ENCODE results near the gene ESF1.

The ESF1 gene, protein sequence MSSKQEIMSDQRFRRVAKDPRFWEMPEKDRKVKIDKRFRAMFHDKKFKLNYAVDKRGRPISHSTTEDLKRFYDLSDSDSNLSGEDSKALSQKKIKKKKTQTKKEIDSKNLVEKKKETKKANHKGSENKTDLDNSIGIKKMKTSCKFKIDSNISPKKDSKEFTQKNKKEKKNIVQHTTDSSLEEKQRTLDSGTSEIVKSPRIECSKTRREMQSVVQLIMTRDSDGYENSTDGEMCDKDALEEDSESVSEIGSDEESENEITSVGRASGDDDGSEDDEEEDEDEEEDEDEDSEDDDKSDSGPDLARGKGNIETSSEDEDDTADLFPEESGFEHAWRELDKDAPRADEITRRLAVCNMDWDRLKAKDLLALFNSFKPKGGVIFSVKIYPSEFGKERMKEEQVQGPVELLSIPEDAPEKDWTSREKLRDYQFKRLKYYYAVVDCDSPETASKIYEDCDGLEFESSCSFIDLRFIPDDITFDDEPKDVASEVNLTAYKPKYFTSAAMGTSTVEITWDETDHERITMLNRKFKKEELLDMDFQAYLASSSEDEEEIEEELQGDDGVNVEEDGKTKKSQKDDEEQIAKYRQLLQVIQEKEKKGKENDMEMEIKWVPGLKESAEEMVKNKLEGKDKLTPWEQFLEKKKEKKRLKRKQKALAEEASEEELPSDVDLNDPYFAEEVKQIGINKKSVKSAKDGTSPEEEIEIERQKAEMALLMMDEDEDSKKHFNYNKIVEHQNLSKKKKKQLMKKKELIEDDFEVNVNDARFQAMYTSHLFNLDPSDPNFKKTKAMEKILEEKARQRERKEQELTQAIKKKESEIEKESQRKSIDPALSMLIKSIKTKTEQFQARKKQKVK

DNA sequence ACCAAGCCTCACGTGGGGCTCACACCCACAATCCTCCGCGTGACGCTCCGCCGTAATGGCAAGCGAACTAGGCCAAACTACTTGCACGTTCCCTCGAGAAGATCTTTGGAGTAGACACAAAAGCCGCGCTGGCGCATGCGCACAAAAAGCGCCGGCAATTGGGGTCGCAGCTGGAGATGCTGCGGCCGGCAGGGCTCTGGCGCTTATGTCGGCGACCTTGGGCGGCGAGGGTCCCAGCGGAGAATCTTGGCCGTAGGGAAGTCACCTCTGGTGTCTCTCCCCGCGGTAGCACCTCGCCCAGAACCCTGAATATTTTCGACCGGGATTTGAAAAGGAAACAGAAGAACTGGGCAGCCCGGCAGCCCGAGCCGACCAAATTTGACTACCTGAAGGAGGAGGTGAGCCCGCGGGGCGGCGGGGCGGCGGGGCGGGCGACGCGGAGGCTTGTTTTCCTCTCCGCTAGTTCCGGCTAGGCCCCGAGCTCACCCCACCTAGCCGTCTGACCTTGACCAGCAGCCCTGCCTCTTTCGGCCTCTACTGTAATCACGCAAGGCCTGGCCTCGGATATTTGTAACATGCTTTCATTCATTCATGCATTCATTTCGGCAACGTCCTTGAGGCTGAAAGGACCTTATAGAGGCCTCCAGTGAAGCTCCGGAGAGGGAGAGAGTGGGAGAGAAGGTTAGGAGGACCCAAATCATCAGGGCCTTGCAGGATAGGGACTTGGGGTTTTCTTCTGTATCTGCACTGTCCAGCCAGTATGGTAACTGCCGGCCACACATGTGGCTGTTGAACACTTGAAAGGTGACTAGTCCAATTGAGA is at the start of gene ESF1, which contains the start of gene NDUFAF5:
TSS of gene ESF1 (minus strand) at position 27 of the 823 bp plus-strand sequence. CDS start 1,779 bp downstream, outside the sequence.
TSS of gene NDUFAF5 (plus strand) at position 136 of the 823 bp plus-strand sequence. CDS start at position 177, 41 bp downstream.
- DNase-seq, result peak; percentile 94

DNA sequence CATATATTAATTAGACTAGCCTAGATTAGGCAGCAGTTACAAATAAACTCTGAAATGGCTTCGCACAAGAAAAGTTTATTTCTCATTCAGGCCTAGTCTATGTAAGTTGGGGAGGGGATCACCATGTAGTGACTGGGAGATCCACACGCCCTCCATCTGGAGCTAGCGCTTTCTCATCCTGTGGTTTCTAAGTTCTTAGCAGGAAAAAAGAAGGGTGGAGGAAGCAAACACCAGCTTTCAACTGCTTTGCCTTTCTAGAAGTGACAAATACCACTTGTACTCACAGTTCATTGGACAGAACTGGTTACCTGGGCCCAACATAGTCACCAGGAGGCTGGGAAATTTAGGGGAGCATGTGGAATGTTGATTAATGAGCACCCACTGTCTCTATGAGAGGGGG is 46.8 kb upstream of the ESF1 start:
- DNase-seq, result no peak

DNA sequence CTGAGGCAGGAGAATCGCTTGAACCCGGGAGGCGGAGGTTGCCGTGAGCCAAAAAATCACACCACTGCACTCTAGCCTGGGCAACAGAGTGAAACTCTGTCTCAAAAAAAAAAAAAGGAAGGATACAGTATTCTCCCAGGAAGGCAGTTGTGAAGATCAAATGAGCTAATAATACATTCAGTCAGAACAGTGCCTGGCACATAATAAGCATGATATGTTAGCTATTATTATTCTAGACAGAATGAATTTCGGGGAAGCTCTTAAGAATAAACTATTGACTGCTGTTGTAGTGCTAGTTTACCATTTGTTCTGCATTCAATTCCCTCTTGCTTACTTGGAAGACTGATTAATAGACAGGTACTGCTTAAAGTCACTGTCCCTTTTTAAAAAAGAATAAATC is 40.7 kb upstream of the ESF1 start:
- DNase-seq, result no peak

DNA sequence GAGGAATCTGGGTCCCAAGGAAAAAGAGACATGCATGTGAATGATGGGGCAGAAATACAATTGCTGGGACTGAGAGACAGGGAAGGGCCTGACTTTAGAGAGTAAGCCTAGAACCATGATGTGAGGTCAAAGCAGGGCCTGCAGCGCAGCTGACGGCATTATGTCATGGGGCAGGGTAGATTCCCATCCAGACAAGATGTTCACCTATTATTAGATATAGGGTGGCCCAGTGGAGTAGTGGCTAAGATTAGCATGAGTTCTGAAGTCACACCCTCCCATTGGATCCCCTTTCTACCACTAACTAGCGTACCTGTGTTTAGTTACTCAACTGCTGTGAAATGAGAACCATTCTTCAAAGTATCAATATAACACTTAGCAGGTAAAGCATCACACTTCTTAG is 39.7 kb upstream of the ESF1 start:
- no peak for DNase-seq

DNA sequence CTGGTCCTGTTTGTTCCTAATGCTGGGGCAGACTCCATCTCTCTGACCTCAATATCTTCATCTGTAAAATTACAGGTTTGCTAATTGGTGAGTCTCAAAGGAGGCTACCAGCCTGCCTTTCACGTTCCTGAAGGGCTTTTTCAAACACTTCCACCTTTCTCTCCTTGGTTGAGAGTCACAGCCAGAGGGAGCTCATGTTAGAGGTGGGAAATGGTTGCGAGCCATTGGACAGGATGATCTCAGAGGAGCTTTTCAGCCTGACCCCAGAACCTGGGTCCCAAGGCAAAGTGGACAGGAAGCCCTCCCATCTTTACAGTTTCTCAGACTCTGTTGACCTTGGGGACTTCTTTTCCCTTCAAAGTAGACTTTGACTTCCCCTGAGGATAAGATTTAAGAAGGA is 37.7 kb upstream of the ESF1 start:
- no peak for DNase-seq

DNA sequence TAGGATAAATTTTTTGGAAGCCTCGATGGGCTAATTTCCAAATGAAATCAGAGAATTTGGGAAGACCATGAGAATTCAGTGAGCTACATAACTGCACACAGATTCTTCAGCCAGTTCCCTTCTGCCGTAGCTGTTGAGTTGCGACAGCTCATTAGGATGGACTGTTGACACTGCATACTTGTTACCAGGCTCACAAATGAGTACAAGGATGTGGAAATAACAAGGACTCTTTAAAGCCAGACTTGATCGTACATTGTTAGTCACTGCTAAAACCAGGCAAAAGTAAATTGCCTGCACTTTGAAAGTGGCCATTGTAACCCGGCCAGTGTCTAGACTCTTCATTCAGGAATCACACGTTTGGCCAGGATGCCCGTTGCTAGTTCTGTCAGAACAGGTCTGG is 37.2 kb upstream of the ESF1 start:
- DNase-seq, result no peak

DNA sequence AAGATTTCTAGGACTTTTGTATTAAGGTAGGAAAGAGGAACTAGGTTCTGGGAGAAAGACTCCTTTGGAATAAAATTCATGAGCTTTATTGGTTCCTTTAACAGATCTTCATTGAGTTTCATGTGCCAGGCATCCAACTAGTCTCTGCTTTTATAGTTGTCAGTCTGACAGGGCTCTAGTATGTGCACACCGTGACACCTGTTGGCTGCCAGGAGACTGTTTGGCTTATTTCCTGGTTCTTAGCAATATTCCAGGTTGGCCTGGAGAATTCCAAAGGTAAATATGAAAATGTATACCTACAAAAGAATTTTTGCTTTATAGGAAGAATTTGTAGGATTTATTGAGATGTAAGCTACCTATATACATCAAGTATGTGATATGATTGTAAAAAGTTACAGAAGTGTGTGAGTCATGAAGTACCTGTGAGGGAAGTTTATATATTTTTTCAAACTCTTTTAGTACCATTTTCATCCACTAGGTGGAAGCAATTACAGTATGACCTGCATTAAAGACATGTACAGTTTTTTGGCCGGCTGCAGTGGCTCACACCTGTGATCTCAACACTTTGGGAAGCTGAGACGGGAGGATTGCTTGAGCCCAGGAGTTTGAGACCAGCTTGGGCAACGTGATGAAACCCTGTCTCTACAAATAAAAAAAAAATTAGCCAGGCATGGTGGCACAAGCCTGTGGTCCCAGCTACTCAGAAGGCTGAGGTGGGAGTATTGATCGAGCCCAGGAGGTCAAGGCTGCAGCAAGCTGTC is 35.3 kb upstream of the ESF1 start:
- DNase-seq, result no peak

DNA sequence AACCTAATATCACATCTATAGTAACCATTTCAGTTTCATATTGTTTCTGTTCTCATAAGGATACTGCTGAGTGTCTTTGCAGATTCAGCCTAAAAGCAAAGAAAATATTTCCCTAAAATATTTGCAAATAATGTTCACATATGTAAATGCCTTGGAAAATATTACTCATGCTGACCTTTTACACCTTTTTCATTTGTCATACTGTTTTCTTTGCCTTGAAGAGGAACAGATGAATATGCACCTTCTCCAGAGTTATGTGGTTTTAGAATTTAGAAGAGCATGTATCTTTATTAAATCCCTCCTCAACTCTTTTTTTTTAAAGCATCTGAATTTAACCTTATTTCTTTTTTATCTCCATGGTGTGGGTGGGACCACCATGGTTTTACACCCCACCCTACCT is 32.6 kb upstream of the ESF1 start:
- no peak for DNase-seq

DNA sequence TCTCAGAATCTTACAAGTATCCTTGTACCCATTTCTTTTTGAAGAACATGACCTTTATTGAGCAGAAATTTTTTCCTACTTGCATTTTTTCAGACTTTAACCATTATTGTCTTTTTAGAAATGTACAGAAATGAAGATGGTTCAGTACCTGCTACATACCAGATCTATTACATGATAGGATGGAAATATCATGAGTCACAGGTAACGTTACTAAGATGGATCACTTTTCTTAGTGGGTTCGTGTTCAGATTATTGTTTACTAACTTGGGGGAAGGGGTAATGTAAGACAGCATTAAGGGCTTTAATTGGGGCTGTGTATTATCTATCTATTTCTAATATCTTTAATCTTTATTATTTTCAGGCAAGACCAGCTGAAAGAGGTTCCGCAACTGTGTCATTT is 32.0 kb upstream of the ESF1 start:
- DNase-seq, result no peak

DNA sequence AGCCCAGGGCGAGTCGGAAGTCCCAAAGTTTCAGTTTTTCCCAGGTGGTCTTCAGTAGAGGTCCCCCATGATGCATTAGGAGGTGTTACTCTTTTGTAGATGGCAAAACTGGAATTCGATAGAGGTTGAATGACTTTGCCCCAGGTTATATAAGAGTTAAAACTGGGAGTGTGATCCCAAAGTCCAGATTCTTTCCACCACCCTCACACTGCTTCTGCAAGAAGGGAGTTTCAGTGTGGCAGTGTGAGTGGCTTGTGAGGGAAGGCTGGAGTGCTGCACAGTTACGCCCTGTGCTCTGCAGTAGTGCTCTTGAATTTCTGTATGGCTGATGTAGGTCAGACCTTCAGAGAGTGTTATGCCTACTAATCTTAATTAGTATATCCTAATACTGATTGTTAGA is 30.0 kb upstream of the ESF1 start:
- no peak for DNase-seq

DNA sequence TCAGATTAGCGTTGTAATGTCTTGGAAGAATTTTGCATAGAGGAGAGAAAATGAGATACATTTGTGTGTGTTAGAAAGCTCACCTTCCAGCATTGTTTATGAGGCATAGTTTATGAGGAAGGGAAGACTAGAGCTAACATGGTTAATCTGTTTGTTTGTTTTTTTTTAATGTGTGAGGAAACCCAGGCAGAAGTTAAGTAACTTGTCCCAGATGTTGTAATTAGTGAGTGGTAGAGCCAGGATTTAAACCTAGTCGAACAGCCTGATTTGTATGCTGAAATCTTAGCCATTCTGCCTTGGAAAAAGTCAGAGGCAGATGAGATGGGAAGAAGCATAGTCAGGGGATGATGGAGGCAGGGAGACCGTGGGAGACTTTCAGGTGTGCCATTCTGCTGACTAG is 29.2 kb upstream of the ESF1 start:
- DNase-seq, result no peak

DNA sequence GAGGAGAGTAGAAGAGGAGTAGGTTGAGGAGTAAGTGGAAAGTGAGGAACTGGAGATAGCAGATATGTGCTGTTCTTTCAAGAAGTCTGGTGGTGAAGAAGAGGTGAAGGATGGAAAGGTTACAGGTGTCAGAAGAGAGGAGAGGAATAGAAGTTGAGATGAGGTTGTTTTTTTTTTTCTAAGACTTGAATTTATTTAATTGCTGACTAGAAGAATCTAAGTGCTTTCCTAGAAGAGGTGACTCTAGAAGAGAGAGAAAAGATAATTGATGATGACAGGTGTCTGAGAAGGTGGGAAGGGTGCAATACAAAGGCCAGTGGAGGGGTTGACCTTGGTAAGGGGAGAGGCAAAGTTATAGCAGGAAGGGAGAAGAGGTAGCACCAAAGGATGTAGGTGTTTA is 25.7 kb upstream of the ESF1 start:
- no peak for DNase-seq

DNA sequence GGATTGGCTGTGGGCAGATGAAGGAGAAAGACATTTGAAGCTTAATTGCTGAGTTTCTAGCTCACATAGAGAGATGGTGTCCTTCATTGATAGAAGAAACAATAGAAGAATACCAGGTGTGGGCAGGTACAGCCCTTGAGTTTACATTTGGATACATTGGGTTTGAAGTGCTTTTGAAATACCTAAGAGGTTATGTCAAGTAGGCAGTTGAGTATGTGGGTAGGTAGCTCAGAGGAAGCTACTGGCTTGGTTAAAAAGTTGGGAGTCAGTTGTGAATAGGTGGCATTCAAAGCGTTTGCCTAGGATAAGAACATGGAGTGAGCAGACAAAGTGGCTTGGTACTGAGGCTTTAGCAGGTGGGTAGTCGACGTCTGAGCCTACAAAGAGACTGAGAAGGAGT is 25.1 kb upstream of the ESF1 start:
- DNase-seq, result no peak

DNA sequence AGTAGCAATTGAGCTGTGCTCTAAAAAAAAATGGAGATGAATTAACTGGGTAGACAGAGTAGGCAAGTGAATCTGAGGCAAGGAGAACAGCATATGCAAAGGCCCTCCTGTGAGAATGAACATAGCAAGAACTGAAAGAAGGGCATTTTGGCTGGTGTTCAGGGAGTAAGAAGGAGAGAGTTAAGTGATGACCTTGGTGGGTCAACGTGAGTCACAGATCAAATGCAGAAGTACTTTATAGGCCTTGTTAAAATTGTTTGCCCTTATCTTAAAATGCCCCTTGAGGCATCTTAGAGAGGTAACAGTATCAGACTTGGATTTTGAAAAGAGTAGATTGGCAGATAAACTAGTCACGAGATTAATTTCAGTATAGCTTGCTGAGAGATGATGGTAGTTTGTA is 24.7 kb upstream of the ESF1 start:
- DNase-seq, result no peak

DNA sequence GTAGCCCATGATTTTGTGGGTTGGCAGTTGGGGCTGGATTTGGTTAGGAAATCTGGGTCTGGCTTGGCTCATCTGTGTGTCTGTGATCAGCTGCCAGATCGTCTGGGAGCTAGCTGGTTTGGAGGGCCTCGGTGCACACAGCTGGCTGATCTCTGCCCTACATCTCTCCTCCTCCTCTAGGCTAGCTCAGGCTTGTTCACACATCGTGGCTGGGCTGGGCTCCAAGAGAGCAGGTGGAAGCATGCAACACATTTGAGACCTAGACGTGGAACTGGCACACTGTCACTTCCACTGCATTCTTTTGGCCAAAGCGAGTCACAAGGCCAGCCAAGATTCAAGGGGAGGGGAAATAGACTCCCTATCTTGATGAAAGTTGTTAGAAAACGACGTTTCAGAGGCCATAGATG is 16.0 kb upstream of the ESF1 start:
- no peak for DNase-seq

DNA sequence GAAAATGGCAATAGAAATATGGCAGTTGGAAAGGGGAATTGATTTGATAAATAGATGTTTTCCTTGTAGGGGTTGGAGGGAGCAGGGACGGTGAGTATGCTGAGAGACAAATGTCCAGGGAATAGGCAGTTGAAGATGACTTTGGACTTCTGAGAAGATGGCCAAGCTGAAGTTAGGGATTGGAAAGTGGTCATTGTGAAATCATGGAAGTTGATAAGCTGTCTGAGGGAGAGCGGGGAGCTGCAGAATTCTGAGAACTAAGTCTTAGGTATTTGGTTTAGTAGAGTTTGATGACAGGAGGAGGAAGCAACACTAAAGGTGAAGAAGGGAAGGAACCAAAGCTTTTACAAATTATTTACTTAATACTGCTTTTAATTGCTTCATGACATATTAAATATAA is 15.3 kb upstream of the ESF1 start:
- no peak for DNase-seq

DNA sequence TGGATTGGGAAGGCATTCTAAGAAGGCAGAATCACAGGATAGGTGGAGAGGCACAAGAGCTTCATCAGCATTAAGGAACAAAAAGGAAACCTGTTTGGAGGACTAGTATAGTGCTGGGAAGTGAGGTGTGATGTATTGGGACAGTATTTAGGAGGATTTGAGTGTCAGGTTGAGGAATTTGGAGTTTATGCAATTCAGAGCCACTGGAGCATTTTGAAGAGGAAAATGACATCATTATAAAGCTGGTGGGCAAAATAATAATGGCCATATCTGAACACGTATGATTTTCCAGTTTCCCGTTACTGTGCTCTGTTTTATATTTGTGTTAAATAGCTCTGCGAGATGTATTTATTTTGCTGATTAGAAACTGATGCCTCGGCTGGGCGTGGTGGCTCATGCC is 14.3 kb upstream of the ESF1 start:
- DNase-seq, result no peak

DNA sequence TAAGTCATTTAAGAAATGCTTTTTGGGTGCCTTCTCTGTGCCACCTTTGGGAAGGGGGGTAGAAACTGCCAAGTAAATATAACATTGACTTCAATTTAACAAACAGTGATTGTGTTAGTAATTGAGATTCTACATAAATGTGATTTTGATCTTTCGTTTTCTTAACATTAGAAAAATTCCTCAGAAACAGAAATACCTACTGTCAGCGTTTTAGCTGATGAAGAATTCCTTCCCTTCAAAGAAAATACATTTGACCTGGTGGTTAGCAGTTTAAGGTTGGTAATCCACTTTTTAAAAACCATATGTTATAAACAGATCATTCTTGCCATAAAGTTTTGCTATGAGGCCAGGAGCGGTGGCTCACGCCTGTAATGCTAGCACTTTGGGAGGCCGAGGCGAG is 9.9 kb upstream of the ESF1 start:
- no peak for DNase-seq

DNA sequence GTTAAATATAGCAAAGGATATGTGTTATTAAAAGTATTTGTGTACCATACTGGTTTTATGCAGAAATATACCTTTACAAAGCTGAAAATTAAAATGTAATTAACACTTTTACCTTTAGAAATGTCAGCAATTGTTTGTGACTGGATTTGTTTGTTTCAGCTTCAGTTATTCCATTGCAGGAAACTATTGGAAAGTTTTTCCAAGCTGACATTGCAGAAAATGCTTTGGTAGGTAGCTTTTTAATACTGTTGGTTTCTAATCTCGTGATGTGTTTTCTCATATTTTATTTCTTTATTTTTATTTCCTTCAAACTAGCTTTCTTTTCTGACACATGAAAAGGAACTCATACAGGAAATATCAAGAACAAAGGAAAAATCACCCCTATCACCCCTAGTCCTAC is 8.3 kb upstream of the ESF1 start:
- DNase-seq, result no peak

DNA sequence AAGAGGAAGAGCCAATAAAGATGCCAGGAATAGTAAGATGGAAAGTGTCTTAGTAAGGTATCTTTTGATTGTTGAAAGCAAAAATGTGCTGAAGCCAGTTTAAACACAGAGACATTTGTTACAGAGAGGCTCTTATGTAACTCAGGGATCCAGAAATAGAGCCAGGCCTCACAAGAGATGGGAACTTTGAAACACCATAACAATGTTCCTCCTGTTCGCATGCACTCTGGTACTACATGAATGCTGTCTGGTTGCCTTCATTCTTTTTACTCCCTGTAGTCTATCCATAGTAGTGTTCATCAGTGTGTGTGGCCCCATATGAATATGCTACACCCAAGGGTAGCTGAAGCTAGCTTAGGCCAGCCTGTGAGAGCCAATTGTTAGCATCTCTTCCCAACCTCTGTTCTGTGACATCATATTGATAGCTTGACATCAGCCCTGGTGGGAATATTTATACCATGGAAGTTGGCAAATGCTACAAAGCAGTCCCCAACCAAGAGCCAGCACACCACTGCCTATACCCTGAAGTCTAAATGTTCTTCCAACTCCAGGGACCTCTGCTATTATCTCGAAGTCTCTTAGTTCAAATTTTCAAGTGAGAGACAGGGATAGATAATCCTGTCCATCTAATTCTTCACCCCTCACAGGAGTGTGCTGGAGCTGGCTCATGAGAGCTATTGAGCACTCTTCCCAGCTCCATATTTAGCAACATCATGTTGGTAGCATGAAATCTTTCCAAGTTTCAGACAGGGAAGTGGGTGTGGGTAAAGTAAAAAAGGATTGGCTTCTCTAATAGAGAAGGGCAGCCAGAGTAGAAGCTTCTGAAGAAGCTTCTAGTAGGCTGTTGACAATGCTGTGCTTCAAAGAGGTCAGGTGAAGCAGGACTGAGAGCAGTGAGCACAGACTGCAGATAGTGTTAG is 7.1 kb upstream of the ESF1 start:
- DNase-seq, result no peak

DNA sequence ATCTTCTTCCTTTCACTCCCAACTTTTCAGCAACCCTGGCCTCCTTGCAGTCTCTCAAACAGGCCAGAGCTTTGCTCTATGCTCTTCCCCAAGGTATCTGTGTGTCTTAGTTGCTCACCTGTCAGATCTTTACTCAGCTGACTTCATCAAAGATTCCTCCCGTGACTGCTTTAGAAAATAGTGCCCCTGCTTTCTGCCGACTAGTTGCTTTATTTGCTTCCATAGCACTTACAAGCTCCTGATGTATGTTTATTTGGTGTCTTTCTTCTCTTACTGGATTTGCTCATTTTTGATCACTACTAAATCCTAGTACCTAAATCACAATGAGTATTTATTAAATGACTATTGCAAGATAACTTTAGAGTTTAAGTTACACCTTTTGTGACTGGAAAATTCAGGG is 6.0 kb upstream of the ESF1 start:
- DNase-seq, result no peak

All from activated CD8-positive, alpha-beta memory T cell treated with anti-CD3 and anti-CD28 coated beads, Interleukin-2, amount 50 U/mL, for 48 hours (primary cell).